ENCODE measurements around the gene SNAPC2. TPM values are rescaled to one million over a fixed set of nuclear protein-coding genes. Genes with fewer than 3 reads are reported as not detected.

Gene SNAPC2
- total RNA-seq, 6 experiments from 2014 or later, result 22.3 to 27.1 (median 25.2) TPM

- no peak for DNase-seq
- no peaks in the 10 kb centered on the region for H3K9me3 Mint-ChIP-seq
- no peak overlapping the region for H3K4me3 Mint-ChIP-seq
- no peak for TF ChIP-seq CTCF (IDR thresholded peaks at IDR 0.05)
- H3K27me3 Mint-ChIP-seq (ENCODE audit: insufficient read depth), result no peaks in the 10 kb centered on the region
- no peak overlapping the region for H3K27ac Mint-ChIP-seq
- H3K36me3 Mint-ChIP-seq (ENCODE audit: low read depth), result peaks cover 12% of the 10 kb centered on the region
- no peaks in the 10 kb centered on the region for H3K4me1 Mint-ChIP-seq (ENCODE audit: low read depth)
Measured at GRCh38 chr19:7962644-7963268, 42.6 kb downstream of the SNAPC2 start.

- Mint-ChIP-seq H3K4me3 (no peak overlapping the region), H3K36me3 (ENCODE audit: low read depth) (peaks cover 12% of the 10 kb centered on the region), H3K27ac (no peak overlapping the region), H3K4me1 (ENCODE audit: low read depth) (no peaks in the 10 kb centered on the region), H3K27me3 (ENCODE audit: insufficient read depth) (no peaks in the 10 kb centered on the region), H3K9me3 (no peaks in the 10 kb centered on the region)
- DNase-seq, result no peak
- no peak for TF ChIP-seq CTCF (IDR thresholded peaks at IDR 0.05)
Measured at GRCh38 chr19:7963566-7963965, 43.4 kb downstream of the SNAPC2 start.

GRCh38 chr19:7965259-7965841 lies 45.2 kb downstream of the SNAPC2 start:
- no peak for DNase-seq
- no peak for TF ChIP-seq CTCF (IDR thresholded peaks at IDR 0.05)
- peaks cover 12% of the 10 kb centered on the region for H3K36me3 Mint-ChIP-seq (ENCODE audit: low read depth)
- no peak overlapping the region for H3K27ac Mint-ChIP-seq
- no peaks in the 10 kb centered on the region for H3K27me3 Mint-ChIP-seq (ENCODE audit: insufficient read depth)
- H3K4me3 Mint-ChIP-seq, result no peak overlapping the region
- H3K9me3 Mint-ChIP-seq, result no peaks in the 10 kb centered on the region
- no peaks in the 10 kb centered on the region for H3K4me1 Mint-ChIP-seq (ENCODE audit: low read depth)

- Mint-ChIP-seq H3K27ac (no peak overlapping the region), H3K36me3 (ENCODE audit: low read depth) (peaks cover 12% of the 10 kb centered on the region), H3K27me3 (ENCODE audit: insufficient read depth) (no peaks in the 10 kb centered on the region), H3K4me1 (ENCODE audit: low read depth) (no peaks in the 10 kb centered on the region), H3K4me3 (no peak overlapping the region), H3K9me3 (no peaks in the 10 kb centered on the region)
- no peak for DNase-seq
- TF ChIP-seq CTCF (IDR thresholded peaks at IDR 0.05), result no peak
Measured at GRCh38 chr19:7965921-7966665, 46.0 kb downstream of the SNAPC2 start.

- H3K27ac Mint-ChIP-seq, result no peak overlapping the region
- no peak for TF ChIP-seq CTCF (IDR thresholded peaks at IDR 0.05)
- no peak for DNase-seq
- H3K36me3 Mint-ChIP-seq (ENCODE audit: low read depth), result 0 out of 2 replicates have a peak, but pooled peaks cover 6% of the 10 kb centered on the region
- H3K4me3 Mint-ChIP-seq, result no peak overlapping the region
- H3K4me1 Mint-ChIP-seq (ENCODE audit: low read depth), result no peaks in the 10 kb centered on the region
- no peaks in the 10 kb centered on the region for H3K27me3 Mint-ChIP-seq (ENCODE audit: insufficient read depth)
- no peaks in the 10 kb centered on the region for H3K9me3 Mint-ChIP-seq
Measured at GRCh38 chr19:7968008-7968795, 48.1 kb downstream of the SNAPC2 start.
